Gastrocnemius medialis (tissue), 4 donors: Measurements from ENCODE around the gene CACNA1A. TPM values are rescaled to one million over a fixed set of nuclear protein-coding genes. Genes with fewer than 3 reads are reported as not detected.
"Not testable (repeated sequence)": the region's sequence is repeated elsewhere in the genome, so short reads cannot be mapped to it uniquely, and the experiment has no call there.

Source experiments
- ATAC-seq, 2 donors: fragments of 150-250 bp; one replicate each; pipeline ENCODE4 v1.9.1; 2016
- DNase-seq, 2 donors: peaks; one replicate each; pipeline ENCODE4 v3.0.0-alpha.2; 2019
- H3K27ac ChIP-seq, 4 donors: fragments of 200-600 bp; sonication (generic); 1 replicate in 1 of 4; 2 replicates in 3 of 4; pipeline ENCODE4 v1.5.1; 2016 to 2018; ENCODE audit warnings: mild to moderate bottlenecking in 2 of 4, moderate library complexity in 1 of 4
- H3K27me3 ChIP-seq, 3 donors: fragments of 200-600 bp; sonication (generic) in 2 of 3; 1 replicate in 1 of 3; 2 replicates in 2 of 3; pipeline versions ENCODE4 v1.5.1 to v1.6.0; 2016 to 2019; ENCODE audit warnings: mild to moderate bottlenecking in 1 of 3, moderate library complexity in 1 of 3
- H3K36me3 ChIP-seq, 2 donors: fragments of 200-600 bp; sonication (generic) in 1 of 2; one replicate each; pipeline ENCODE4 v1.5.1; 2017 to 2018
- H3K4me1 ChIP-seq, 2 donors: fragments of 200-600 bp; sonication (generic) in 1 of 2; one replicate each; pipeline ENCODE4 v1.5.1; 2016 to 2017; ENCODE audit warnings: mild to moderate bottlenecking in 2 of 2
- H3K4me3 ChIP-seq, 4 donors: fragments of 200-600 bp; sonication (generic) in 3 of 4; 1 replicate in 1 of 4; 2 replicates in 3 of 4; pipeline ENCODE4 v1.5.1; 2016 to 2019; ENCODE audit warnings: mild to moderate bottlenecking in 2 of 4
- H3K9me3 ChIP-seq, 3 donors: fragments of 200-600 bp; sonication (generic) in 2 of 3; 1 replicate in 1 of 3; 2 replicates in 2 of 3; pipeline ENCODE4 v1.5.1; 2016 to 2019
- POLR2A ChIP-seq, 2 donors: fragments of 450-650 bp; IDR thresholded peaks; one replicate each; pipeline ENCODE4 v1.6.1; 2017; ENCODE audit warnings: antibody characterized with exemption in 2 of 2, mild to moderate bottlenecking in 2 of 2, moderate library complexity in 2 of 2
- in situ Hi-C, 4 donors: fragments of 200-750 bp; cut with MboI; loops; one replicate each; pipeline versions ENCODE4 v1.15.0 to v1.8.0; 2017; ENCODE audit warnings: low sequenced_read_pairs in 4 of 4
- intact Hi-C: fragments of 100-400 bp; cut with DNase I; formaldehyde crosslinking; loops from one replicate; pipeline ENCODE4 v1.15.1; 2023; ENCODE audit warnings: low total_unique reads
- total RNA-seq, 4 donors: library from RNA; depleted of rRNA; stranded (reverse); fragments of >200 nt; gene quantifications; one replicate each; pipeline versions ENCODE4 v1.1.0 to v1.2.3, GENCODE V29; 2016
- TF ChIP-seq, protein P1 (sequence below), 5 experiments: fragments of 450-650 bp in 3 of 5; fragments of 200-600 bp in 2 of 5; sonication (generic) in 2 of 5; IDR thresholded peaks in 4 of 5; conservative IDR thresholded peaks in 1 of 5; 1 replicate in 4 of 5; 2 replicates in 1 of 5; pipeline ENCODE4 v1.5.1; 2016 to 2019; ENCODE audit warnings: antibody characterized with exemption in 5 of 5, mild to moderate bottlenecking in 3 of 5, moderate library complexity in 3 of 5

CACNA1A gene
- total RNA-seq, 4 donors from 2014 or later, result 0.15 to 0.51 (median 0.33) TPM; not detected in 1

- ATAC-seq, result peak; percentile 70 to 81
Measured at GRCh38 chr19:13260883-13261653, 245.2 kb downstream of the CACNA1A start.

DNA sequence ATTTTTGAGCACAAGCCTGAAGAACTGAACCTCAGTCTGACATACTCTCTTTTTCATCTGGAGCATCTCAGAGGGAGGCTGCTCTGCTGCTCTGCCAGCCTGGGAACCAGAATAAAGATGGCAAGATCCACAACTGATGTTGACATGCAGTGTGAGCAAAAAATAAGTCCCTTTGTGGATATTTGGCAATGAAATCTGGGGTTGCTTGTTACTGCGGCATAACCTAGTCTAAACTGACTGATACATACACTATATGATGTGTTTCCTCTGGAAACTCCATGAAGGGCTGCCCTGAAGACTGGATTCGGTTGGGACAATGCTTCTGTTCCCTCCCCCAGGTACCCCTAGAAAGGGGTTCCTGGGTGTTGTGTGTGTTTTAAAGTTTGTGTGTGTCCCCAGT lies 249.4 kb downstream of the CACNA1A start:
- no peak overlapping the region for H3K27ac ChIP-seq
- in situ Hi-C loops, result loop anchor here in 2 of 4 donors (25.0 kb wide), 2 partner anchors 145 to 295 kb away; partner anchors contain the start of genes DAND5 (in 1 of the 2), GADD45GIP1 (in 1 of the 2), LYL1 (in 1 of the 2) and NACC1 (in 1 of the 2)
- no peaks in the 10 kb centered on the region for H3K36me3 ChIP-seq
- no peak for ATAC-seq
- H3K4me3 ChIP-seq, result no peak overlapping the region
- no peak for TF ChIP-seq POLR2A (IDR thresholded peaks at IDR 0.05)
- TF ChIP-seq, protein P1, sequence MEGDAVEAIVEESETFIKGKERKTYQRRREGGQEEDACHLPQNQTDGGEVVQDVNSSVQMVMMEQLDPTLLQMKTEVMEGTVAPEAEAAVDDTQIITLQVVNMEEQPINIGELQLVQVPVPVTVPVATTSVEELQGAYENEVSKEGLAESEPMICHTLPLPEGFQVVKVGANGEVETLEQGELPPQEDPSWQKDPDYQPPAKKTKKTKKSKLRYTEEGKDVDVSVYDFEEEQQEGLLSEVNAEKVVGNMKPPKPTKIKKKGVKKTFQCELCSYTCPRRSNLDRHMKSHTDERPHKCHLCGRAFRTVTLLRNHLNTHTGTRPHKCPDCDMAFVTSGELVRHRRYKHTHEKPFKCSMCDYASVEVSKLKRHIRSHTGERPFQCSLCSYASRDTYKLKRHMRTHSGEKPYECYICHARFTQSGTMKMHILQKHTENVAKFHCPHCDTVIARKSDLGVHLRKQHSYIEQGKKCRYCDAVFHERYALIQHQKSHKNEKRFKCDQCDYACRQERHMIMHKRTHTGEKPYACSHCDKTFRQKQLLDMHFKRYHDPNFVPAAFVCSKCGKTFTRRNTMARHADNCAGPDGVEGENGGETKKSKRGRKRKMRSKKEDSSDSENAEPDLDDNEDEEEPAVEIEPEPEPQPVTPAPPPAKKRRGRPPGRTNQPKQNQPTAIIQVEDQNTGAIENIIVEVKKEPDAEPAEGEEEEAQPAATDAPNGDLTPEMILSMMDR (IDR thresholded peaks at IDR 0.05 in 4 of 5, conservative IDR thresholded peaks at IDR 0.05 in 1 of 5), result no peak
- H3K27me3 ChIP-seq, result peaks cover 0 to 12% (median 9%) of the 10 kb centered on the region in 3 donors
- DNase-seq, result no peak
- H3K9me3 ChIP-seq, result no peaks in the 10 kb centered on the region
- H3K4me1 ChIP-seq, result peaks cover 0 to 9% of the 10 kb centered on the region in 2 donors
- intact Hi-C loops, result no loop called here

More at GRCh38 chr19:13260883-13261653, 245.2 kb downstream of the CACNA1A start:
- DNase-seq, result peak in 1 of 2 donors; percentile 14
- Histone ChIP-seq H3K4me3 (no peak overlapping the region), H3K36me3 (no peaks in the 10 kb centered on the region), H3K27ac (peak overlapping the region in 1 of 4 donors; percentile 40), H3K27me3 (peaks cover 0 to 6% (median 4%) of the 10 kb centered on the region in 3 donors), H3K4me1 (peaks cover 0 to 9% of the 10 kb centered on the region in 2 donors), H3K9me3 (no peaks in the 10 kb centered on the region)
- intact Hi-C loops (no loop called here), in situ Hi-C loops (loop anchor here (5.0 to 25.0 kb wide), 5 partner anchors 66 to 299 kb away; partner anchors contain the start of genes DAND5 (in 1 of the 4), GADD45GIP1 (in 1 of the 4), LYL1 (in 1 of the 4) and NACC1 (in 1 of the 4))
- TF ChIP-seq, protein P1 (IDR thresholded peaks at IDR 0.05 in 4 of 5, conservative IDR thresholded peaks at IDR 0.05 in 1 of 5), result no peak
- TF ChIP-seq POLR2A (IDR thresholded peaks at IDR 0.05), result no peak

- H3K9me3 ChIP-seq, DNase-seq, ATAC-seq, H3K36me3 ChIP-seq, H3K4me1 ChIP-seq, H3K4me3 ChIP-seq, intact Hi-C loops, H3K27ac ChIP-seq: not testable (repeated sequence)
- H3K27me3 ChIP-seq, result peaks cover 0 to 12% (median 9%) of the 10 kb centered on the region in 3 donors
- in situ Hi-C loops, result loop anchor here in 2 of 4 donors (25.0 kb wide), 2 partner anchors 144 to 294 kb away; partner anchors contain the start of genes DAND5 (in 1 of the 2), GADD45GIP1 (in 1 of the 2), LYL1 (in 1 of the 2) and NACC1 (in 1 of the 2)
Measured at GRCh38 chr19:13256398-13256797, 249.9 kb downstream of the CACNA1A start.

DNA sequence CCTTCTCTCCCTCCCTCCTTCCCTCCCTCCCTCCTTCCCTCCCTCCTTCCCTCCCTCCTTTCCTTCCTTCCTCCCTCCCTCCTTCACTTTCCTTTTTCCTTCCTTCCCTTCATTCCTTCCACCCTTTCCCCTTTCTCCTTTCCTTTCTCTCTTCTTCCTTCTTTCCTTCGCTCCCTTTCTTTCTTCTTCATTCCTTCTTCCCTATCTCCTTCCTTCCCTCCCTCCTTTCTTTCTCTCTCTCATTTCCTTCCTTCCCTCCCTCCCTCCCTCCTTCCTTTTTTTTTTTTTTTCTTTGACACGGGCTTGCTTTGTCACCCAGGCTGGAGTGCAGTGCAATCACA lies 250.6 kb downstream of the CACNA1A start:
- H3K36me3 ChIP-seq, result no peaks in the 10 kb centered on the region
- in situ Hi-C loops, result loop anchor here in 2 of 4 donors (25.0 kb wide), 2 partner anchors 143 to 293 kb away; partner anchors contain the start of genes DAND5 (in 1 of the 2), GADD45GIP1 (in 1 of the 2), LYL1 (in 1 of the 2) and NACC1 (in 1 of the 2)
- no peak for DNase-seq

More for the DNA sequence above, 250.6 kb downstream of the CACNA1A start:
- Histone ChIP-seq H3K27ac (no peak overlapping the region), H3K4me1 (peaks cover 0 to under 1% of the 10 kb centered on the region in 2 donors), H3K27me3 (peaks cover 0 to 12% (median 9%) of the 10 kb centered on the region in 3 donors), H3K4me3 (no peak overlapping the region), H3K9me3 (no peaks in the 10 kb centered on the region)
- intact Hi-C loops, result no loop called here
- TF ChIP-seq, protein P1 (IDR thresholded peaks at IDR 0.05 in 4 of 5, conservative IDR thresholded peaks at IDR 0.05 in 1 of 5), result no peak
- TF ChIP-seq POLR2A (IDR thresholded peaks at IDR 0.05), result no peak
- ATAC-seq, result no peak
